ENCODE measurements around the gene ABCC8.

Gene ABCC8

DNA sequence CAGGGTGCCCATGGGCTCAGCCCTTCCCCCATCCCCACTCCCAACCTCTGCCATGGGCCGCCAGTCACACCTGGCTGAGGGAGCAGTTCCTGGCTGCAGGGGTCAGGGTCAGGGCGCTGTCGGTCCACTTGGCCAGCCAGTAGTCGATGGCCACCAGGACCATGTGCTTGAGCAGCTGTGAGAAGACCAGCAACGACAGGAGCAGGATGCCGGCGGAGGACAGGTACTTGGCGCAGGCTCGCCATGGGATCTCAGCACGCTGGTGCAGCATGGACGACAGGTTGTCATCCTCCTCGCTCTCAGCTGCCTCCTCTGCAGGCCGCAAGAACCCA is 69.9 kb downstream of the ABCC8 start:
- WGBS (ENCODE audit: insufficient coverage, insufficient read length), result no CpG with 5 or more reads among the region's 13 CpGs
- Histone ChIP-seq H3K27ac (ENCODE audit: low read length) (no peak overlapping the region), H3K27me3 (ENCODE audit: control insufficient read depth, insufficient read depth, low read length) (no peaks in the 10 kb centered on the region), H3K4me3 (ENCODE audit: low read length) (no peak overlapping the region), H3K4me1 (ENCODE audit: control insufficient read depth, insufficient read depth, low read length) (no peaks in the 10 kb centered on the region), H3K9me3 (ENCODE audit: control insufficient read depth, insufficient read depth, low read length) (no peaks in the 10 kb centered on the region), H3K36me3 (ENCODE audit: control insufficient read depth, insufficient read depth, low read length) (no peaks in the 10 kb centered on the region)
- DNase-seq (ENCODE audit: low read depth, low spot score), result no peak

DNA sequence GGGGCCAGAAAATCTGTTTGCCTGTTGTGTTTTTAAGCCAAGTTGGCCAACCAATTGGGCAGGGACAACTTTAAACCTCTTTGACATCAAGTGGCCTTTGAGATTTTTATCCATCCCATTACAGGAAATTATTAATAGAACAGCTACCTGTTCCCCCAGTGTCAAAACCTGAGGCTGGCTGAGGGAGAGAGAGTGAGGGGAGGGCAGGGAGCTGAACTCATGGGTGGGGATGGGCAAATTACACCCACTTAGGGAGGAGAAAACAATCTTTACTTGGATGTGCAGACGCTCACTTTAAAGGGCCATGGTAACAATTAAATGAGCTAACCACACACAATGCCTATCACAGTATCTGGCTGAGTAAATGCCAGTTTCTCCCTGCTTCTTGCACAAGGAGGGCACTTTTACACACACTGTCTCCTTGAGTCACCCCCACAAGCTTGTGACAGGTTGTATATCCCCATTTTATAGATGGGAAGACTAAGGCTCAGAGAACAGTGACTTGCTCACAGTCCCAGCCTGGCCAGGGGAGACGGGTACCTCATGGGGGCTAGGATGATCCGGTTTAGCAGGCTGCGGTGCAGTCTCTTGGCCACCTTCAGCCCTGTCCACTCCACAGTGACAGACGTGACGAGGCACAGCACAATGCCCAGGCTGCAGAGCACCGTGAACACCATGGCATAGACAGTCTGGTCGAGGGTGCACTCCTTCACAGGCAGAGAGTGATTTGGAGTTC is 70.4 kb downstream of the ABCC8 start:
- DNase-seq (ENCODE audit: low read depth, low spot score), result no peak
- Histone ChIP-seq H3K9me3 (ENCODE audit: control insufficient read depth, insufficient read depth, low read length) (no peaks in the 10 kb centered on the region), H3K36me3 (ENCODE audit: control insufficient read depth, insufficient read depth, low read length) (no peaks in the 10 kb centered on the region), H3K4me1 (ENCODE audit: control insufficient read depth, insufficient read depth, low read length) (no peaks in the 10 kb centered on the region), H3K27ac (ENCODE audit: low read length) (no peak overlapping the region), H3K27me3 (ENCODE audit: control insufficient read depth, insufficient read depth, low read length) (no peaks in the 10 kb centered on the region), H3K4me3 (ENCODE audit: low read length) (no peak overlapping the region)
- no CpG with 5 or more reads among the region's 8 CpGs for WGBS (ENCODE audit: insufficient coverage, insufficient read length)

DNA sequence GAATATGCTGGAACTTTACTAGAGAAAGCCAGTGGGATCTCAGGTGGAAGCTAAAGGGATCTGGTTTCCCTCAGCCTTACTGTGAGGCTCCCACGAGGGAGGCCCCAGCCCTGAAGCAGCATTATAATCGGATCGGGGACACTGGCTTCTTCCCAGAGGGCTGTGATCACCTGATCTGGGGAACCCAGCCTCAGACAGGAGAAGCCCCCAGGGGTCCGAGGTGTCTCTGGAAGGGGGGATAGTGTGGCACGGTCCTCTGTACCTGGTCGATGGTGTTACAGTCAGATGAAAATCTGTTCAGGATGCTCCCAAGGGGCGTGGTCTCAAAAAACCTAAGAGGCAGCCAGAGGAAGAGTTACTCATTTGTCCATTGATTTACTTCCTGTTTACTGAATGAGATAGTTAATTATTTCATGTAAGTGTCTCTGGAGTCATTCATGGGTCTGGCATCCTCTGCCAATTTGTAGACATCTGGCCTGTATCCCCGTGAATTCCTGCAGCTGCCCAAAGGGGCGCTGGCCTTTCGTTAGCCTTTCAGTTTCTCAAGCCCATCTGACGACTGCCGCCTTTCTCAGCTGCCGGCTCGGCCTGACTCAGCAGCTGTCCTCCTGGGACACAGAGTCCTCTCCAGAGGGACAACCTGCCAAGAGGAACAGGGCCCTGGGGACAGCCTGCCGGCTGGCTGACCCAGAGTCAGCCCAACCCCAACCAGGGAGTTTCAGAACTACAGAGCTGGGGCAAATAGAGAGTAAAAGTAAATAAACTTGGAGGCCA is 71.2 kb downstream of the ABCC8 start:
- no CpG with 5 or more reads among the region's 15 CpGs for WGBS (ENCODE audit: insufficient coverage, insufficient read length)
- Histone ChIP-seq H3K4me1 (ENCODE audit: control insufficient read depth, insufficient read depth, low read length) (no peaks in the 10 kb centered on the region), H3K4me3 (ENCODE audit: low read length) (no peak overlapping the region), H3K27me3 (ENCODE audit: control insufficient read depth, insufficient read depth, low read length) (no peaks in the 10 kb centered on the region), H3K36me3 (ENCODE audit: control insufficient read depth, insufficient read depth, low read length) (no peaks in the 10 kb centered on the region), H3K27ac (ENCODE audit: low read length) (no peak overlapping the region), H3K9me3 (ENCODE audit: control insufficient read depth, insufficient read depth, low read length) (no peaks in the 10 kb centered on the region)
- no peak for DNase-seq (ENCODE audit: low read depth, low spot score)

DNA sequence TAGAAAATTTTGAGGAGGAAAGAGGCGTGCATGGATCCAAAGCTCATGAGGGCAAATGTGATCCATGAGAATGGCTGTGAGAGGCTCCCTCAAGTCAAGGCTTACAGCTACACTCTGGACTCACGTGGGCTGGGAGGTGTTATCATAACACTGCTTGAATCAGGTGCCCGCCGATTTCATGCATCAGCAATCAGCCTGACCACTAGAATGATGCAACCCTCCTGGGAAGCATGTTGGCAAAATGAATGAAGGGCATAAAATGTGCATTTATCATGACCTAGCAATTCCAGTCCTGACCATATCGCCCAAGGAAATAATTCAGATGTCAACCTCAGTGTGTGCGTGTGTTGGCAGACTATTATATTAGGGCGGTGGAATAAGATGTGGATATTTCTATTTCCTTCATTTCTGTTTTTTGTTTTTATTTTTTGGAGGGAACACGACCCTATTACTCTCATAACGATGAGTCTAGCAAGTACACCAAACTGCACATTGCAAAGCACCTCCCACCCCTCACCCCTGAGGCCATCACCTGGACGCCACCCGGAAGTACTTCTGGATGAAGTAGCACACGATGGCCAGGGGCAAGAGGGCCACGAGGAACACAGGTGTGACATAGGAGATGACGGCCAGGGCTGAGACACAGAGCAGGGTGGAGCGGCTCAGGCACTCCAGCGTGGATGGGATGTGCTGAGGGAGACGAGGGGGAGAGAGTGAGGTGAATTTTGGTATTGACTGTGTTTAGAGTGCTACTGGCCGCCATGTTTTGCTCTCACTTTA is 72.5 kb downstream of the ABCC8 start:
- H3K4me1 ChIP-seq (ENCODE audit: control insufficient read depth, insufficient read depth, low read length), result no peaks in the 10 kb centered on the region
- no CpG with 5 or more reads among the region's 18 CpGs for WGBS (ENCODE audit: insufficient coverage, insufficient read length)
- no peaks in the 10 kb centered on the region for H3K9me3 ChIP-seq (ENCODE audit: control insufficient read depth, insufficient read depth, low read length)
- no peak overlapping the region for H3K4me3 ChIP-seq (ENCODE audit: low read length)
- H3K36me3 ChIP-seq (ENCODE audit: control insufficient read depth, insufficient read depth, low read length), result no peaks in the 10 kb centered on the region
- no peaks in the 10 kb centered on the region for H3K27me3 ChIP-seq (ENCODE audit: control insufficient read depth, insufficient read depth, low read length)
- DNase-seq (ENCODE audit: low read depth, low spot score), result no peak
- no peak overlapping the region for H3K27ac ChIP-seq (ENCODE audit: low read length)

DNA sequence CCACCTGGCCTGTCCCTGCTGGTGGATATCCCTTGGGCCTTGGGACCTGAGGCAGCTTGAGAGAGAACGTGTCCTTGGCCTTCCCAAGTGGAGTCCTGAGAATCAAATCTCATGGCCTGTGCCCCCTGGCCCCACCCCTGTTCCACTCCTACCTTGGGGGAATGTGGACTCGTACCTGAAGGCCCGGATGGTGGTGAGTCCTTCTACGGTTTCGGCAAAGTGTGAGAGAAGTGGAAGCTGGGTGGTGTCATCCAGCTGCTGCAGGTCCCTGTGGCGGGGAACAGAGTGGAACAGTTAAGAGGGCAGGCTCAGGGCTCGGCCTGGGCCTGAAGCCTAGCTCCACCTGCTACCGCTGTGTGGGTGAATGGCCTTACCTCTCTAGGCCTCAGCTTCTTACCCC is 74.2 kb downstream of the ABCC8 start:
- Histone ChIP-seq H3K27ac (ENCODE audit: low read length) (no peak overlapping the region), H3K4me1 (ENCODE audit: control insufficient read depth, insufficient read depth, low read length) (no peaks in the 10 kb centered on the region), H3K27me3 (ENCODE audit: control insufficient read depth, insufficient read depth, low read length) (no peaks in the 10 kb centered on the region), H3K4me3 (ENCODE audit: low read length) (no peak overlapping the region), H3K36me3 (ENCODE audit: control insufficient read depth, insufficient read depth, low read length) (no peaks in the 10 kb centered on the region), H3K9me3 (ENCODE audit: control insufficient read depth, insufficient read depth, low read length) (no peaks in the 10 kb centered on the region)
- no CpG with 5 or more reads among the region's 8 CpGs for WGBS (ENCODE audit: insufficient coverage, insufficient read length)
- no peak for DNase-seq (ENCODE audit: low read depth, low spot score)

DNA sequence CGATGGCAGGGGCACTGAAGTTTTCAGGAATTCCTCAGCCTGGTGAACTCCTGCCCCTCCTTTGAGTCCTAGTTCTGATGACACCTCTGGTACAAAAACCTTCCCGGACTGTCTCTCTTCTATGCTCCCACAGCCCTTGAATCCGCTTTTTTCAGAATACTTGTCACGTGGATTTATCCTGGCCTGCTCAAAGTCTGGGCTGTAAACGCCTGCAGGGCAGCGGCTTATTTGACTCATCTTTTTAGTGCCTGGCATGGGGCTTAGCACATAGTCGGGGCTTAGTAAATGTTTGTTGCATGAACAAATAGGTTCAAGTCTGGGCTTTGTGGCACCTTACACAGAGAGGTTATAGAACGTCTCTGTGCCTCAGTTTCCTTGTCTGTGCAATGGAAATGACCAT is 74.8 kb downstream of the ABCC8 start:
- DNase-seq (ENCODE audit: low read depth, low spot score), result no peak
- no peaks in the 10 kb centered on the region for H3K27me3 ChIP-seq (ENCODE audit: control insufficient read depth, insufficient read depth, low read length)
- no peaks in the 10 kb centered on the region for H3K9me3 ChIP-seq (ENCODE audit: control insufficient read depth, insufficient read depth, low read length)
- no peak overlapping the region for H3K4me3 ChIP-seq (ENCODE audit: low read length)
- no peaks in the 10 kb centered on the region for H3K36me3 ChIP-seq (ENCODE audit: control insufficient read depth, insufficient read depth, low read length)
- no peaks in the 10 kb centered on the region for H3K4me1 ChIP-seq (ENCODE audit: control insufficient read depth, insufficient read depth, low read length)
- no peak overlapping the region for H3K27ac ChIP-seq (ENCODE audit: low read length)
- no CpG with 5 or more reads among the region's 8 CpGs for WGBS (ENCODE audit: insufficient coverage, insufficient read length)

DNA sequence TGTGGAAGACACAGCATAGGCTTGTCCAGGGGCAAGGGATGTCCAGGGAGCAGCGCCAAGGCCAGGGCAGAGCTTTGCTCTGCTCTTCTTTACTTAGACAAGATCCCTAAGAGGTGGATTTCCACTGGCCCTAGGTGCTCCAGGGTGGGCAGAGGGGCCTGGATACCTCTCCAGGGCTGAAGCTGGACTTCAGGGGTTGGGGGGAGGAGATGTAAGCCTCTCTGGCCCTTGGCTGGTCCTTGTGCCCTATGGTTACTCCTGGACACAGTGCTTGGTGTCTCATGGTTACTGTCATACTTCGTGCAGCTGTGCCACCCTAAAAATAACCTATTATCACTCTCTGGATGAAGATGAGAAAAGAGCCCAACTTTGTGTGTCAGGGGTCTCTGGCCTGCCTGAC is 75.3 kb downstream of the ABCC8 start:
- no CpG with 5 or more reads among the region's 2 CpGs for WGBS (ENCODE audit: insufficient coverage, insufficient read length)
- no peak for DNase-seq (ENCODE audit: low read depth, low spot score)
- no peaks in the 10 kb centered on the region for H3K27me3 ChIP-seq (ENCODE audit: control insufficient read depth, insufficient read depth, low read length)
- no peaks in the 10 kb centered on the region for H3K4me1 ChIP-seq (ENCODE audit: control insufficient read depth, insufficient read depth, low read length)
- no peak overlapping the region for H3K27ac ChIP-seq (ENCODE audit: low read length)
- H3K4me3 ChIP-seq (ENCODE audit: low read length), result no peak overlapping the region
- no peaks in the 10 kb centered on the region for H3K36me3 ChIP-seq (ENCODE audit: control insufficient read depth, insufficient read depth, low read length)
- no peaks in the 10 kb centered on the region for H3K9me3 ChIP-seq (ENCODE audit: control insufficient read depth, insufficient read depth, low read length)

DNA sequence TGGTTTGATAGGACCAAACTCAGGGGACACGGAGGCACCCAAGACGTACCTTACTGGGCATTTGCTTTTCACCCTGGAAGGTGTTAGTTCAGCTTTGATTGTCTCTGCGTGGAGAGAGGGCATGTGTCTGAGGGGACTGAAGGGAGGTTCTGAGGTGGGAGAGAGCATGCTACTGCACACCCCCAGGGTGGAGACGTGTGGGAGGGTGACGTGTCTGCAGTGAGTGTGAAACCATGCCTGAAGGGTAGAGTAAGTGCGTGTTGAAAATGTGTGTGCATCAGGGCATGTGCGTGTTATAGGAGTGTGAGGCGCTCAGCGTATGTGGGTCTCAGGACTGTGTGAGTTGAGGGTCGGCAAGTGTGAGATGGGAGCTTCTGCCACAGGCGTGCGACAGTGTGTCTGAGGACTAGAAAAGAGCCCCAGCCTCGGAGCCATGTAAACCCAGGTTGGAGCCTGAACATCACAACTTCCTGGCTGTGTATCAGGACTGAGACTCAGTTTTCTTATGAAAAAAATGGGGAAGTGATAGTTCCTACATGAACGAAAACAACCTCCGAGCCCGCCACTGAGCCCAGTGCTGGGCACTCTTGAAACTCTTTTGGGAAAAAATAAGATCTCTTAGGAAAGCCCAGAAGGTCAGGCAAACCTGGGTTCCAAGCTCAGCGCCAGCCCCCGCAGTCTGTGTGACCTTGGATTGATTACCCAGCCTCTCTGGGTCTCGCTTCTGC is 76.4 kb downstream of the ABCC8 start:
- Histone ChIP-seq H3K36me3 (ENCODE audit: control insufficient read depth, insufficient read depth, low read length) (no peaks in the 10 kb centered on the region), H3K9me3 (ENCODE audit: control insufficient read depth, insufficient read depth, low read length) (no peaks in the 10 kb centered on the region), H3K4me3 (ENCODE audit: low read length) (no peak overlapping the region), H3K27ac (ENCODE audit: low read length) (no peak overlapping the region), H3K4me1 (ENCODE audit: control insufficient read depth, insufficient read depth, low read length) (no peaks in the 10 kb centered on the region), H3K27me3 (ENCODE audit: control insufficient read depth, insufficient read depth, low read length) (no peaks in the 10 kb centered on the region)
- no CpG with 5 or more reads among the region's 19 CpGs for WGBS (ENCODE audit: insufficient coverage, insufficient read length)
- DNase-seq (ENCODE audit: low read depth, low spot score), result no peak

DNA sequence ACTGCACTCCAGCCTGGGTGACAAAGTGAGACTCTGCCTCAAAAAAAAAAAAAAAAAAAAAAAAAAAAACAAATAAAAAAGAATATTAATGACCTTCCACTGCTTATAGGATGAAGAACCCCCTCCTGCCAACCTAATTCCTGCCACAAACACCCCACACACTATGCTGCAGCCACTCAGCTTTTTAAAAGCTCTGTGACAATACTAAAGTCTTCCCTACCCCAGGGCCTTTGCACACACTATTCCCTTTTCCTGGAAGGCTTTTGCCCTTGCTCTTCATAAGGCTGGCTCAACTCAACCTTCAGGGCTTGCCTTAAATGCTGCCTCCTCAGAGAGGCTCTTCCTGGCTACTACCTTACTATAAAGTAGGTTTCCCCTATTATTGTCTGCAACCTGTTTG is 77.4 kb downstream of the ABCC8 start:
- Histone ChIP-seq H3K4me1 (ENCODE audit: control insufficient read depth, insufficient read depth, low read length) (no peaks in the 10 kb centered on the region), H3K27me3 (ENCODE audit: control insufficient read depth, insufficient read depth, low read length) (no peaks in the 10 kb centered on the region), H3K4me3 (ENCODE audit: low read length) (no peak overlapping the region), H3K9me3 (ENCODE audit: control insufficient read depth, insufficient read depth, low read length) (no peaks in the 10 kb centered on the region), H3K27ac (ENCODE audit: low read length) (no peak overlapping the region), H3K36me3 (ENCODE audit: control insufficient read depth, insufficient read depth, low read length) (no peaks in the 10 kb centered on the region)
- no peak for DNase-seq (ENCODE audit: low read depth, low spot score)

DNA sequence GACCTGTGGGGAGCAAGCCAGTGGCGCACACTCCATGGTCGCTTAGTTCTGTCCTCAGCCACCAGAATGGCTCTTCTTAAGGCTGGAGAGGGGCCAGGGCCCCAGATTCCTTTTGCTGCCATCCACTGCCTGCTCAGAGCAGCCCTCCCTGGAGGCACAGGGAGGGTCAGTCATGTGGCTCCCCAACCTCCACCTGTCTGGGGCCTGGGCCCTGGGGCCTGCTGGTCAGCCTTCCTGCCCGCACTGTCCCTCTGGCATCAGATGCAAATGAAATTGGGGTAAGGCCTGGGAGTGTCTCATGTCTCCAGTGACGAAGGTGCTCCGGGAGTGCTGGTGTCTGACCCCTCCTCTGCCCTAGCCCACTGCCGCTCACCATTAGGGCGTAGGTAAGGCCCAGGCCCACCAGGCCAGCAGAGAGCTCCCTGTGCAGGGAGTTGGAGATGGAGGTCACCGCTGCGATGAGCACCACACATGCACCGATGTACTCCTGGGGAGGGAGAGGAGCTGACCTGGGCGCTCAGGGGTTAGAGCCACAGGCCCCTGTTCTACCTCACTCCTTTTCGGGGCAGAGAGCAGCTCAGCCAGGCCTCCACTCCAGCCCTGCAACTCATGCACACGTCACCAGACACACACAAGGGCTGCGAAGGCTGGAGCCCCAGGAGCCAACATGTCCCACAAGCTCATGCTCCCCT is 79.2 kb downstream of the ABCC8 start:
- no peak overlapping the region for H3K4me3 ChIP-seq (ENCODE audit: low read length)
- no peak for DNase-seq (ENCODE audit: low read depth, low spot score)
- H3K4me1 ChIP-seq (ENCODE audit: control insufficient read depth, insufficient read depth, low read length), result no peaks in the 10 kb centered on the region
- no peaks in the 10 kb centered on the region for H3K9me3 ChIP-seq (ENCODE audit: control insufficient read depth, insufficient read depth, low read length)
- no CpG with 5 or more reads among the region's 14 CpGs for WGBS (ENCODE audit: insufficient coverage, insufficient read length)
- H3K36me3 ChIP-seq (ENCODE audit: control insufficient read depth, insufficient read depth, low read length), result no peaks in the 10 kb centered on the region
- no peaks in the 10 kb centered on the region for H3K27me3 ChIP-seq (ENCODE audit: control insufficient read depth, insufficient read depth, low read length)
- no peak overlapping the region for H3K27ac ChIP-seq (ENCODE audit: low read length)
